WTC11 (cell line): Measurements from ENCODE around the gene ALG6.

Source experiments
- ATF3 ChIP-seq: sonication (generic); formaldehyde crosslinking; conservative IDR thresholded peaks from 2 replicates; pipeline ENCODE4 v1.8.1; 2022; ENCODE audit warnings: mild to moderate bottlenecking, missing genetic modification reagents
- CREB1 ChIP-seq: sonication (generic); formaldehyde crosslinking; IDR thresholded peaks from 2 replicates; pipeline ENCODE4 v1.8.0; 2023; ENCODE audit warnings: mild to moderate bottlenecking, missing genetic modification reagents
- CTCF ChIP-seq: fragments of 200-600 bp; IDR thresholded peaks from 2 replicates; pipeline ENCODE4 v1.8.0; 2022; ENCODE audit warnings: antibody characterized with exemption
- FOXK1 ChIP-seq: sonication (generic); formaldehyde crosslinking; IDR thresholded peaks from 2 replicates; pipeline ENCODE4 v1.8.0; 2022; ENCODE audit warnings: mild to moderate bottlenecking, moderate library complexity, missing genetic modification reagents
- HMGXB4 ChIP-seq: sonication (generic); formaldehyde crosslinking; IDR thresholded peaks from 2 replicates; pipeline ENCODE4 v1.8.1; 2023; ENCODE audit warnings: mild to moderate bottlenecking, moderate library complexity, missing genetic modification reagents
- JUN ChIP-seq: sonication (generic); formaldehyde crosslinking; IDR thresholded peaks from 2 replicates; pipeline ENCODE4 v1.8.0; 2023; ENCODE audit warnings: mild to moderate bottlenecking, missing genetic modification reagents
- NR2C2 ChIP-seq: sonication (generic); formaldehyde crosslinking; IDR thresholded peaks from 2 replicates; pipeline ENCODE4 v1.8.0; 2022; ENCODE audit warnings: mild to moderate bottlenecking, missing genetic modification reagents
- OVOL2 ChIP-seq: fragments of 250-450 bp; sonication (Bioruptor Pico); IDR thresholded peaks from 2 replicates; pipeline ENCODE4 v1.9.0; 2021; ENCODE audit warnings: mild to moderate bottlenecking, borderline replicate concordance
- SMAD4 ChIP-seq: sonication (generic); formaldehyde crosslinking; IDR thresholded peaks from 2 replicates; pipeline ENCODE4 v1.8.0; 2022; ENCODE audit warnings: mild to moderate bottlenecking, missing genetic modification reagents
- USF1 ChIP-seq: sonication (generic); formaldehyde crosslinking; IDR thresholded peaks from 2 replicates; pipeline ENCODE4 v1.8.0; 2022; ENCODE audit warnings: mild to moderate bottlenecking, missing genetic modification reagents
- ZMAT4 ChIP-seq: fragments of 250-450 bp; sonication (Bioruptor Pico); IDR thresholded peaks from 2 replicates; pipeline ENCODE4 v1.9.0; 2021; ENCODE audit warnings: mild to moderate bottlenecking
- ZNF121 ChIP-seq: sonication (generic); formaldehyde crosslinking; IDR thresholded peaks from 2 replicates; pipeline ENCODE4 v1.8.0; 2023; ENCODE audit warnings: missing genetic modification reagents
- ZNF219 ChIP-seq: sonication (generic); formaldehyde crosslinking; IDR thresholded peaks from 2 replicates; pipeline ENCODE4 v1.8.0; 2023; ENCODE audit warnings: missing genetic modification reagents, mild to moderate bottlenecking, borderline replicate concordance
- ZNF232 ChIP-seq: sonication (generic); formaldehyde crosslinking; IDR thresholded peaks from 2 replicates; pipeline ENCODE4 v1.8.0; 2022; ENCODE audit warnings: mild to moderate bottlenecking, missing genetic modification reagents

- TF ChIP-seq NR2C2 (CRISPR knock-in tag) (no peak), CTCF (no peak), HMGXB4 (CRISPR knock-in tag) (no peak), ATF3 (CRISPR knock-in tag) (no peak), CREB1 (CRISPR knock-in tag) (no peak), ZNF121 (CRISPR knock-in tag) (no peak), ZNF219 (no peak), USF1 (CRISPR knock-in tag) (no peak), JUN (CRISPR knock-in tag) (no peak), OVOL2 (CRISPR knock-in tag) (no peak), SMAD4 (CRISPR knock-in tag) (no peak), ZNF232 (CRISPR knock-in tag) (no peak), ZMAT4 (CRISPR knock-in tag) (no peak), FOXK1 (no peak)
These were observed 47.4 kb downstream of the ALG6 start for GRCh38 chr1:63414691-63415365.
